Stimulated activated CD4-positive, alpha-beta T cell treated with anti-CD3 and anti-CD28 coated beads, Interleukin-4, amount 100 ng/mL, for 4 hours (primary cell): ENCODE results near the gene PDE7B.

Source experiments
- DNase-seq, 2 experiments: peaks; one replicate each; pipeline ENCODE4 v3.0.0-alpha.2; 2020

The PDE7B gene

DNA sequence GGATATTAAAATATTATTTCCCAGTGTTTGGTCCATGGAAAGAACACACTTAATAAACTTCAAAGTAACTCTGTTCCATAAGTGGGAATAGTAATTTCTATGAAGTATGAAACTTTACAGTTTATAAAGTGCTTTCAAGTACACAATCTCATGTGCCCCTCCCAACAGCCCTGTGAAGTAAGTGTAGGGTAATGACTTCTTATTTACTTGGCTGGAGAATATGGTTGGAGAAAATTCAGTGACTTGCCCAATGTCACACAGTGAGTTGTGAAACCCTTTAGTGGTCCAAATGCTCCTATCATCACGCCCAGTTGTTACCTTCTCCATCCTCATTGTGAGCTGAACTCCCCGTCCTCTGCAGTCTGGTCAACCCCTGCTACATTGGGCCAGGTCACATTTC, 141.2 kb downstream of the PDE7B start:
- DNase-seq, result no peak

DNA sequence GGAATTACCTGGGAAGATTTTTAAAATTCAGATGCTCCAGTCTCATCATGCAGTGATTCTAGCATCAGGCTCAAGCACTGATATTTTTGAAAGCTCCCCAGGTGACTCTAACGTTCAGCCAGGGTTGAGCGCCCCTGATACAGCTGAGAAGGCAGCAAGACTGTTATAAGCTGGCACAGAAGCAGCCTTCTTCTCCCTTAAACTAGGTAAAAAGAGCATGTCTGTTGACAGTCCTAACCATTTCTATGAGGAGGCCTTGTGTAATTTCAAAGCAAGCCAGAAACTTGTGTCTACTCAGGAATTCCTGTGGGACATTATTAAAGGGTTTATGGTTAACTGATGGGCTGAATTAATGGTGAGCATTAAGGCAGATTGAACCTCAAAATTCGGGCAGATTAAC, 141.9 kb downstream of the PDE7B start:
- DNase-seq, result no peak

DNA sequence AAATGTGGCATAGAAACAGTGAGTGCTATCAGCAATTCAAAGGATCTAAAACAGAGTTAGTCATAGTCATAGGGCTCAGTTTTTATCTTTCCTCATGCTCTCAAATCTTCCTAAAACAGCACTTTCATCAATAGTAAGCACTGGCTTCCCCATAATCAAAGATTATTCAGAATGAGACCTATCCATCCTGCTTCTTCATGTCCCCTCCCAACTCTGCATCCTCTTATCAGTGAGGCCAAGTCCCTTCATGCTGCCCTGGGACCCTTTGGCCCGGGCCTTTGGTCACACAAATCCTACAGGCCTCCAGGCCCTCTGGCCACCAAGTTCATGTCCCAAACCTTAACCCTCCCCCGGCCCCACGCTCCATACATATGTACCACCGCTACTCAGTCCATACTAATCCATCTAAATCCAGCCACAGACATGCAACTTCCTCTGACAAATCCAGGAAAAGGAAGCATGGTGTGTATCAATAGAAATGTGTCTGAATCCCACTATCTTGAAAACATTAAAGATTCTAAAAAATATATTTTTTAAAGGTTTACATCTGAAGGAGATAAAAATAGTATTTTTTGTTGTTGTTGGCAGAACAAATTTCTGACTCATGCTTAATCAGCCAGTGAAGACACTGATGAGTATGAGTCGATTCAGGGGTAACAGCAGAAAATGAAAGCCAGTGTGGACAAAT, 143.5 kb downstream of the PDE7B start:
- no peak for DNase-seq

DNA sequence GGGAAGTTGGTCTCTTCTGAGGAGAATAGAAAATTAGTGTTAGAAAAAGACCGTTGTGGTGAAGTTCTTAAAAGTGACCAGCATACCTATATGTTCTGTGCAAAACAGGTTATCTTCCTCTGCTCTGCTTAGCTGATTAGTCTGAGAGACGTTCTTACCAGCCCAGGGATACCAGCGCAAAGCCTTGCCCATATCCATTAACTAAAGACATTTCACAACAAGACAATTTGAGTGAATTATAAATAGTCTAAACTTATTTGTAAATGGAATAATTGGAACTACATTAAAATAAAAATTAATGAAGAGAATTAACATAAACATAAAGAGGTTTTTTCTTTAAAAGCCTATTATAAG, 144.0 kb downstream of the PDE7B start:
- no peak for DNase-seq

DNA sequence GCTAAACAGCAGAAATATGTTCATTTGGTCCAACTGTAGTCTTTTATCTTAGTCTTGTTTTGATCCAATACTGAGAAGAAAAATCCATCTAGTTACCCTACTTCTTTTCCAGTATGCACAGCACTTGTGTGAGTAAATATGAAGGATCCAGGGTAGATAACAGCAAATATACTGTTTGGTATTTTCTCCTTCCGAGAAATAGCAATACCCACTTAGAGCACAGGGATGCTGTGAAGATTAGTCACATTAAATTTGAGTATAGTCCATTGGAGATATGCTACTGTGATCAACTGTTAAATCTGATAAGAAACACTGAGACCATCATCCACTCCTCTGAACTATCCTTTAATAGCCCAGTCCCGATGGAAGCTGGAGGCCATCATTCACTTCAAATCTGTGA, 145.2 kb downstream of the PDE7B start:
- no peak for DNase-seq

DNA sequence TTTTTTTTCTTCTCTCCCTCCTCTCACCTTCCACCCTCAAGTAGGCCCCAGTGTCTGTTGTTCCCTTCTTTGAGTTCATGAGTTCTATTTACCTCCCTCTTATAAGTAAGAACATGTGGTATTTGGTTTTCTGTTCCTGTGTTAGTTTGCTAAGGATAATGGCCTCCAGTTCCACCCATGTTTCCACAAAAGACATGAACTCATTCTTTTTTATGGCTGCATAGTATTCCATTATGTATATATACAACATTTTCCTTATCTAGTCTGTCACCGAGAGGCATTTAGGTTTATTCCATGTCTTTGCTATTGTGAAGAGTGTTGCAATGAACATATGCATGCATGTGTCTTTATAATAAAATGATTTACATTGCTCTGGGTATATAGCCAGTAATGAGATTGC, 147.9 kb downstream of the PDE7B start:
- no peak for DNase-seq

DNA sequence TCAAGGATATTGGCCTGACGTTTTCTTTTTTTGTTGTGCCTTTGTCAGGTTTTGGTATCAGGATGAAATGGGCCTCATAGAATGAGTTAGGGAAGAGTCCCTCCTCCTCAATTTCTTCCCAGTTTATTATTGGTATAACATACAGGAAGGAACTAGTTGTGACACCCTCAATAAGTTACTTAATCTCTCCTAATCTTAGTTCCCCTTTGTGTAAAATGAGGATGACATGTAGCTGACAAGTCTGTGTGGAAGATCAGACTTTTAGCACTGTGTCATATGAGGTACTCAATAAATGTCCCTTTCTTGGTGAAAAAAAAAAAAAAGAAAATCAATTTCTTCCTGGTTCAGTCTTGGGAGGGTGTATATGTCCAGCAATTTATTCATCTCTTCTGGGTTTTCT, 155.8 kb downstream of the PDE7B start:
- DNase-seq, result no peak

DNA sequence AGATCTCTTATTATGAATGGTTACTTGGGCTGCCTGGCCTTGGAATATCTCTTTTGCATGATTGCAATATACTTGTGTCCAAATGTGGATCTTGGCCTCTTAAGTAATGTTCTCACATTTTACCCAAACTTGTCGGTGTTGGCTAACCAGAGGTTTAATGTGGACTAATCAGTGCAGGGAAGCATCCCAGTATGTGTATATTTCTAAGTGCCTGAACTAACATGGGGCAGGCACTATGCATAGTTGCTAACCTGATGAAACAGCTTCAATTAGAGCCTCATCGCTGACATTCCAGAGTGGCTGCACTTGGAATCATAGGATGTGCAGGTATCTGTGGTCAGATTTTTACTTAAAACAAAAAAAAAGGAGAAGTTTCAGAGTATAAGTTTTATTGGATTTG, 160.0 kb downstream of the PDE7B start:
- DNase-seq, result no peak

DNA sequence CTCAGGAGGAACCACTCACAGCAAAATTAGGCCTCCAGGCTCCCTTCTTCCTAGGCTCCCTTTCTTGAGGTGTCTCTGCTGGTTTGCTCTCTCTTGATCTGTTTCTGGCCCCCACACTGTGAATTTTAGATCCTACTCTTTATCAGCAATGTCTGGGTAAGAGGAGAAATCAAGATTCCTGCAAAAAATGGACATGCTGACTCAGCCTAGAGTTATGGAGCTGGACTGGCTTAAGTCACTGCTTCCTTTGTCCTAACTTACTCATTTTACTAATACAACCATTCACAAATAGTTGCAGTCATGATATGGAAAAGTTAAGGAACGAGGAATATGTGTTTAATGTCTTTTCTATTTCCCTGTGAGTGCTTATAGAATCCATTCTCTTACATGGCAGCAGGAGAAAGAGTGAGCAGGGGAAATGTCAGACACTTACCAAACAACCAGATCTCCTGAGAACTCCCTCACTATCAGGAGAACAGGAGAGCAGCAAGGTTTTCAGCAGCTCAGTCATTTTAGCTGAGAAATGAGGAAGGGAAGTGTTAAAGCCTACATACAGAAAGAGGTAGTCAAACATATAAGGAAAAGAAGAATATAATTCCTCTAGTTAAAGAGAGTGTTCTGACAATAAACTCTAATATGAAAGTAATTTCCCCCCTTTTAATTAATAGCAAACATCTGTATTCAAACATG, 160.8 kb downstream of the PDE7B start:
- DNase-seq, result no peak

DNA sequence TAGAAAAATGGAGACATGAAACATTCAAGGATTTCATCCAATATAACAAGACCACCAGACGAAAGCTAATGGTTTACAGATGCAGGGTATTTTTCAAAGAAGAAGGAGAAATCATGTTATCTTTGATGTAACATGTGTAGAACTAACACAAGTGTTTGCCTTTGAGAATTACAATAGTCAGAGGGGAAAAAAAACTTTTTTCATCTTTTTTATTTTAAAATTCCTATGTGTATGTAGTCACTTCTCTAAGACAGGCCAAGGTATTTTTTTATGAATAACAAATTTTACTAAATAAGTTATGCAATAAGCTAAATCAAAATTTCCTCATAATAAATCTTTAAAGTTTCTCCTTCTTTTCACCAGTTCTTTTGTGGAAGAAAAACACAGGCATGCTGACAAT, 161.4 kb downstream of the PDE7B start:
- DNase-seq, result no peak

DNA sequence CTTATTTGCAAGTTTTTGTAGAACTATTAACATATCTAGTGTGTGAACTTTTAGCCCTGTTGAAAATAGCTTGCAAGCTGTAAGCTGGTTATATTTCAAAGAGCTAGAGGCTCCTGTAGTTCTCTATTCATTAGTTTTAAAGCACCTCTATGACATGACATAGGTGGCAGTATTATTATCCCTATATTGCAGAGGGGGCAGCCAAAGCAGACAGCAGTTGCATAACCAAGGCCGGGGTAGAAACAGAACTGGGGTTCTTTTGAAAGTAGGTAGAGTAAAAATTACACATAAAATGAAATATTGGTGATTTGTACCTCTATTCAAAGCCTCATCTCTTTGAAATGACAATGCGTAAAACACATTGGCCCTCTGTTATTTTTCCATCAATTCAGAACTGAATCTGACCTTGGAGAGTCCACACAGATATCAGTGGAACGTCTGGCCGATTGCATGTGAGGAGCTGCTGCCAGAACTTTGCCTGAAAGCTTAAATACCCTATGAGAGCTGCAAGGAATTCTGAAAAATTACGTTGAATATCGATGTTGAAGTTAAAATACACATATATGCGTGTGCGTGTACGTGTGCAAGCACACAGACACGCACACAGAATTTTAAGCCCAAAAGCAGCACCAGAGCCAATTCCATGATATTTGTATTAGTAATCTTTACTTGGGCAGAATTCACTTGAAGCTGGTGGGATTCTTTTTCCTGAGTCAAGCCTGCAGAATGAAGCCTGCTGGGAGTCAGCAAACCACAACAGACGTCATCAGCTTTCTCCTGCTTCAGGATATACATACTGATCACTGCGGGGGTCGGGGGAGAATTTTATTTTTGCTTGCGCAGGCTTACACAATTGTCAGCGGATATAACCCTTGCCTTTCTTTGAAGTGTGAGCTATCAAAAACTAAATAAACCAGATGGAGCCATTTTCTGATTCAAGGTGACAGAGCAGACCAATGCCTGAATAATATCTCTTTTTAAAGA, 163.2 kb downstream of the PDE7B start:
- no peak for DNase-seq

DNA sequence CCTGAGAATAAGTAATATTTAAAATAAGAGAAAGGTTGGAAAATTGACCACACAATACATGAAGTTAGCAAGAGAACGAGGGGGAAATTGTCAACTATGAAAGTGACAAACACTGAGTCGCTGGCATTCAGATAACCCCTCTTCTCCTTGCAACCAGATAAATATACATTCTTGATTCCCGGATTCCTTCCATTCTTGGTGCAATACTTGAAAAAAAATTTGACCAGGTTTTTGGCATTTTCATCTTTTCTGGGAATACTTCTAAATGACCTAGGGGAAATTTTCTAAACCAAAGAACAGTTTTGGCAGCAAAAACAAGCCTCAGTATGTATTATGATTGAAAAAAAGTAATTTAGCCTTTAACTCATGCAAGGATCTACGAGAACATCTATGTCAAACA, 164.0 kb downstream of the PDE7B start:
- DNase-seq, result no peak

DNA sequence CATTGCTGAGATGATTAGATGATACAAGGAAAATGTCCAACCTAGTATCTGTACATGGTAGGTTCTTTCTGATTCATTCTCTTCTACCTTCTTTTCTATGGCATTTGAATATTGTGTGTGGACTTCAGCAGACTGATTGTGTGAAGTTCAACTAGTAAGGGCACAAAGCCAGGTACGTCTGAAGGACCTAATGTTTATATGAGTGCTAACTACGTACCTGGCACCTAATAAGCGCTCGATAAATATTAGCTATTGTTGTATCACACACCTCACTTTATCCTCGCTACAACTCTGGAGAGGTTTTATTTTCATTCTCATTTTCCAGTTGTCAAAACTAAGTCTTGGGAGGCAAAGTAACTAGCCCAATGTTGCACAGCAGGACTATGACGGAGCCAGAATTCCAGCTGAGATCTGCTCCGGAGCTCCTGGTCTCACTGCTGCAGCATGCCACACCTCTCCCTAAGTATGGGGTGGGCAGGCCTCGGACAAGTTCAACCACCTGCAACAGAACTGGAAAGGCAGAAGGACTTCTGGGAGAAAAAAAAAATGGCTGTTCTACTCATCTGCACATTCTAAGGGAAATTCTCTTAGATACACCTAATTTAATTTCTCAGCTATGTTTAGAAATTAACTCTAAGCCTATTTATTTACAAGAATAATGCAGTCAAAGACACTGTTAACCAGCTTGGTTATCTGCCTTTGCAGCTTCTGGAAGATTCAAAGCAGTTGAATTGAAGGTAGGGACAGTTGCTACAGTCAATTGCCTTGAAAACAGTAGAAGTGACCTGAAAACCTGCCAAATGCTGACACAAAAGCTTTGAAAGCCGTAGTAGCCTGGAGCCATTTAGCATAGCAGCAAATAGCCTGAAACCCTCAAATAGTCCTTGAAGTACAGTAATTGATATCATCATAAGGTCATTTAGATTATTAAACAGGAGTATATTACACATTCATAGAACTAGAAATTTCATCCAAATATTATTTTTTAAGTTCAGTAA, 165.0 kb downstream of the PDE7B start:
- no peak for DNase-seq

DNA sequence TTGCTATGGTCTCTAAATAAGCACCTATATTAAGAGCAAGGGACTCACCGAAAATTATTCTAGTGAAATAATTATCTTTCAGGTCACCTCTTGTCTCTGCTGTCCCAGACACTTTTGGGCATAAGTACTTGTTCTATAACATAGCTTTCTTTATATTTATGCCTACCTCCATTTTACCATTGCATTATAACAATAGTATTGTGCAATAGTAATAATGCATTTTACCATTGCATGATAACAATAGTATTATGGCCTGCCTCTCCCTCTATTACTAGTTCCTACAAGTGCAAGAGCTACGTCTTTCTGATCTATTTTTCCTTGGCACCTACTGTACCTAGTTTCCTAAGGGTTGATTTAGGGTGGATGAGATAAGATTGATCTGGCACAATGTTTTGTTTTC, 169.2 kb downstream of the PDE7B start:
- DNase-seq, result no peak

DNA sequence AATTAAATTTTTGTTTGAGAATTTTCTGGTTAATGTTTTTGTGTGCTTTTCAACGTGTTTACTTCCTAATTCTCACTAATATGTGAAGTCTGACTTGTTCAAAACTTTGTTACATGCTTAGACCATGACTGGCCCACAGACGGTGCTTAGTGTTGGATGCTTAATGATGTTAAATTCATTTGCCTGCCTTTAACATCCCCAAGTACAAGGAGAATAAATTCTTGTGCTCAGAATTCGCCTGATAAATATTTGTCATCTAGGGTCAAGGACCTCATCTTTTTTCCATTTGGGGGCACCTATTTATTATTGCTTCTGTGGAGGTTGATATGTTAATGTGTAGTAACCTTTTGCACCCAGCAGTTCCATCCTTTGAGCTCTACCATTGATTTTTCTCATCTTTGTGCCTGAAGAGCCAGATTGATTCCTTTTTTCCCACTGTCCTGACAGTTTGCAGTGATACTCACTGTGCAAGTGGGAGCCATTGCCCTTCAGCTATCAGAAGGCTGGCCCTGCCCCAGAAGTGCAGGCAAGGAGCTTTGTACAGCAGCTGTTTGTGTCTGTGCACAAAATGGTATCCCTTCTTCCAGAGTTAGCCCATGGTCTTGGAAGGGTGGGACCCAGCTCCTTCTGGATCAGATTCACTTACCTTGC, 170.8 kb downstream of the PDE7B start:
- no peak for DNase-seq

DNA sequence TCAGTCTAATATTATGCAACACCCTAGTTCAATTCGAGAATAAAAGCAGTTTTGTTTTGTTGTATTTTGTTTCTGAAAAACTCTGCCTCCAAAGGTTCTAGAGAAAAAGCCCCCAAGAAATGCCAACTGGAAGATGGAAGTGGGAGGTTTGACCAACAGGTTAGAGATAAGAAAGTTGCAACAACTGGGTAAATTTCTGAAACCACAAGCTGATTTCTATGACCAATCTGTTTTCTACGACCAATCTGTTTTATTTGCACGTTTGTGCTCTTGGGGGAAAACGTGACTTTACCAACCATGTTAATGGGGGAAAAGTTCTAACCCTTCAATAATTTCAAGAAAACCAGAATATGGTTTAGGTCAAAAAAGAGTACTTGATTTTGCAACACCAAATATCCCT, 173.2 kb downstream of the PDE7B start:
- DNase-seq, result no peak

DNA sequence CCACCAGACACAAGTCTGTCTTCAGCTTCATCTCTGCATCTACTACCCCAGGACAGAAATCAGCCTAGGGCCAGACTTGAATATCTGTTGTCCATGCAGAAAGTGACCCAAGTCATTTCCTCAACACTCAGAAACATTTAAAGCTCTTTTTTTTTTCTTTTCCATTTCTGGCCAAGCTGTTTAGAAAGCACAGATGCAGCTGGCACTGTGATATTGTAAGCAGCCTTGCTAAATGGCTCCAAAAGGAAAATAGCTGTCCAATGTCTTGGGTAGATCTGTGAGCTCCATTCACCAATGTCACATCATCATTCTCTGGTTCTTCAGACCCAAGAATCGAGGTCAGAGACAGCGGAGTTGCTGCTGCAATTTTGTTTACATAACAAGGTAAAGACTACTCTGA, 174.2 kb downstream of the PDE7B start:
- no peak for DNase-seq

DNA sequence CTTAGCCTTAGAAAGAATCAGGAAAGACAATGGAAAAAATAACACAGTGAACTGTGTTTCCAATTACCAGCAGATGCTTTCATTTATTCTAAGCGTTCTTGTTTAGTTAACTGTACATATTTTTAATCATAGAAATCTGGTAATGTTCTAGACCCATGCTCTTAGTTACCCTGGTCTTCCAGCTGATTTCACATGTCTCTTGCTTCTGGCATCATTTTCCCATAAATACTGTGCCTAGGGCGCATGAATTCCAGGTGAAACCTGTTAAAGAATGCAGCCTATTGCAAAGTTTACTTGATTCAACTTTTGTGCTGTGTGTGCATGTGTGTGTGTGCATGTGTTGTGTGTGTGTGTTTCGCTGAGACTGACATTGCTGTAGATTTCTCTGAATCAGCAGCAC, 178.6 kb downstream of the PDE7B start:
- no peak for DNase-seq

DNA sequence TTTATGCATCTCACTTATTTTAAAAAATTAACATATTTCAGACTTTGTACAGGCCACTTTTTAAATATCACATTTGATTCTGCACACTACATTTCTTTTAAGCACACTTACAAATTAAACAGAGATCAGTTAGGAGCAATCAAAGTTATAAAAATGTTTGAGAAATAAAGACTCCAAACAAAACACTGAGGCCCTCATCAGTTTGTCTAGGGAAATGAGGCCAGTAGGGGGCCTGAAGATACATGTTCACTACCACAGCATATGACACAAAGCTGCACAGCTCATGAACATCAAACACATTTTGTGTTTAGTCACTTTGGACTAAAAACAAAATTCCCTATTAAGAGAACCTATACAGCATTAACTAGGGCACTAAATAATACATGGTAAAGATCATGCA, 180.5 kb downstream of the PDE7B start:
- DNase-seq, result no peak

DNA sequence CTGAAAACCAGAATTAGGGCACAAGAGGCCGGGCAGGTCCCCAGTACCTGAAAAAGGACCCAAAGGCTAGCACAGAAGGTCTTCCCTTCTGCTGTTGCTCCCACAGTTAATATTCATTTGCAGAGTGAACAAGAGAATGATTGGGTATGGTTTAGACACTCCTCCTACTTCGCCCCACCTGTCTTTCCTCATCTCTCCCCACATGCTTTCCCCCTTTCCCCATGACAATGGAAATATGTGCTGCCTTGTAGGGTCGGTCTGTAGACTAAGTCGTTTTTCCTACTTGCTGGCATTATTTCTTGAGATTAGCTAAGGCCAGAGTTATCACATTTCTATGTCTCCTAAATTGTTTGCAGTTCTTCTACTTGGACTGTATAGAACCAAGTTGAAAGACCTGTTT, 181.9 kb downstream of the PDE7B start:
- no peak for DNase-seq

DNA sequence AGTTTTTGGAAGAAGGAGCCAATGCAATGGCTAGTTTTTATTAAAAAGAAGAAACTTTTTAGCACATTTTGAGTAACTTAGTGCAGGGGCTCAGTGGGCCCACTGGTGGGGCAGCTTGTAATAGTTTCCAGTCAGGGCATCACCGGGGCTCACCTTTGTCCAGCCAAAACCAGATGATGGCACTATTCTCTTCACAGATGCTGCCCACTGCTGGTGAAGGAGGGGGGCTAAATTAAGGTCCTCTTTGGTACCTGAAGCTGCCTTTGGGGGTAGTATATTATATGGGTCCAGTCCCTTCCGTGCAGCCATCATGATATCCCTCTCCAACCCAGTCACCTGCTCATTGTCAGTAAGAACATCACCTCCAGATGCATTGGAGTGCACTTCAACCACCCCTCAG, 182.9 kb downstream of the PDE7B start:
- DNase-seq, result no peak
